NCI-H510A treated with DMSO at 0.1 percent for 48 hours (cell line): ENCODE measurements around the gene CYP24A1.

Source experiments
- DNase-seq: peaks from one replicate; lab custom pipeline; 2025; lab: John Stamatoyannopoulos, UW

CYP24A1 gene

DNA sequence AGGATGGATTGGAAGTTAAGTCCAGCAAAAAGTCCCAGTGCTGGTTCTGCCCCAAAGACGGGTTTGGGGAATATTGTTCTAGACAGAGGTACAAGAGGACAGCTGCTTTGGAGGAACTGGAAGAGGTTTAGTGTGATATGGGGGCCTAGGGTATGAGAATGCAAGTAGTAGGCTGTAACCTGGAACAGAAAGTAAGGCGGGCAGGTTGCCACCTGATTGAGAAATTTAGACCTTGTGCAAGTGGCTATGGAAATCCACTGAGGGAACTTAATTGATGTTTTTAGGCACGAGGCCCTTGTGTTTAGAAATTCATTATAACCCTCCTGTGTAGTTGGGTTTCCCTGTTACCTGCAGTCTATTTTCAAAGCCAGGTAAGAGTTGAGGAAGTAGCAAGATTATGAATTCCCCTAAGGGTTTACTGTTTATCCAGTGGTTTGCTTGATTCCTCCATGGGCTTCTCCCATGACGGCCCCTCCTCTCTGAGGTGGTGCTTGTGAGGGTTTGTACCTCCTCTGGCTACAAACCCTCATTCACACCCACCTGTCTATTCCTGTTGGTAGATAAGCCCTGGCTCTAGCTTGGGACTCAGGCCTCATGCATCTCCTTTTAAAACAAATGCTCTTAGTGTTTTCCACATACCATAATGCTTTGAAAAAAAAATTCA lies 61.4 kb downstream of the CYP24A1 start:
- DNase-seq = no peak

DNA sequence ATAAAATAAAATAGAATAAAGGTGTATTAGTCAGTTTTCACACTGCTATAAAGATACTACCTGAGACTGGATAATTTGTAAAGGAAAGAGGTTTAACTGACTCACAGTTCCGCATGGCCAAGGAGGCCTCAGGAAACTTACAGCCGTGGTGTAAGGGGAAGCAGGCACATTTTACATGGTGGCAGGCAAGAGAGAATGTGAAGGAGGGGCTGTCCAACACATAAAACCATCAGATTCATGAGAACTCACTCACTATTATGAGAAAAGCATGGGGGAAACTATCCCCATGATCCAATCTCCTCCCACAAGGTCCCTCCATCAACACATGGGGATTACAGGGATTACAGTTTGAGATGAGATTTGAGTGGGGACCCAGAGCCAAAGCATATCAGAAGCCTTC lies 62.3 kb downstream of the CYP24A1 start:
- DNase-seq = no peak

DNA sequence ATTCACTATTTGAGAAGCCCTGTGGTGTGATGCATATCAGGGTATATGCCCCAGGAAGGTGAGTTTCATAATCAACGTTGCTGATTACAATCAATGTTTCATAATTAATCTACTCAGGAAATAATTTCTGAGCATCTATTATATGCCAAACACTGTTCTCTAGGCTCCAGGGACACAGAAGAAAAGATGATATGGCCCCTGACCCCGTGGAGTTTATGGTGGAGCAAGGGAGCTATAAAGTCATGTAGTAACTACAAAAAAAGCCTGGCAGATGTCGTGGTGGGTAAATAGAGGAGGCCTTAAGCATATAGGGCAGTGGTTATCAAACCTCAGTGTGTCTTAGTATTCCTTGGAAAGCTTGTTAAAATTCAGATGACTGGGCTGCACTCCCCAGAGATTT lies 63.3 kb downstream of the CYP24A1 start:
- DNase-seq = no peak

- no peak for DNase-seq
Measured at GRCh38 chr20:54110041-54110440, 63.7 kb downstream of the CYP24A1 start.

DNA sequence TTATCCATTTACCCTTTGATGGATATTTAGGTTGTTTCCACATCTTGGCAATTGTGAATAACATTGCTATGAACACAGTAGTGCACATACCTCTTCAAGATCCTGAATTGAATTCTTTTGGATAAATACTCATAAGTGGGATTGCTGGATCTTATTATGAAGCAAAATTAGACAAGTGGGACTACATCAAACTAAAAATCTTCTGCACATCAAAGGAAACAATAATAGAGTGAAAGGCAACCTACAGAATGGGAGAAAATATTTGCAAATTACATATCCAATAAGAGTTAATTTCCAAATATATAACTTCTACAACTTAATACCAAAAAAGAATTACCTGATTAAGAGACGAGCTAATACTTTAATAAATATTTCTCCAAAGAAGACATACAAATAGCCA lies 65.0 kb downstream of the CYP24A1 start:
- no peak for DNase-seq

DNA sequence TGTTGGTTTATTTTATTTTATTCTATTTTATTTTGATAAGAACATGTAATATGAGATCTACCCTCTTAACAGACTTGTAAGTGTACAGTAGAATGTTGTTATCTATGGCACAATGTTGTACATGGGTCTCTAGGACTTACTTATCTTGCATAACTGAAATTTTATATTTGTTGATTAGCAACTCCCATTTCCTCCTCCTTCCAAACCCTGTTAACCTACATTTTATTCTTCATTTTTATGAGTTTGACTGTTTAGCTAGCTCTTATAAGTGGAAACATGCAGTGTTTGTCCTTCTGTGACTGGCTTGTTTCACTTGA lies 65.5 kb downstream of the CYP24A1 start:
- no peak for DNase-seq

GRCh38 chr20:54107600-54108325 lies 66.0 kb downstream of the CYP24A1 start:
- no peak for DNase-seq

GRCh38 chr20:54107181-54107580 lies 66.6 kb downstream of the CYP24A1 start:
- no peak for DNase-seq

- no peak for DNase-seq
Measured at GRCh38 chr20:54106162-54106561, 67.6 kb downstream of the CYP24A1 start.

DNA sequence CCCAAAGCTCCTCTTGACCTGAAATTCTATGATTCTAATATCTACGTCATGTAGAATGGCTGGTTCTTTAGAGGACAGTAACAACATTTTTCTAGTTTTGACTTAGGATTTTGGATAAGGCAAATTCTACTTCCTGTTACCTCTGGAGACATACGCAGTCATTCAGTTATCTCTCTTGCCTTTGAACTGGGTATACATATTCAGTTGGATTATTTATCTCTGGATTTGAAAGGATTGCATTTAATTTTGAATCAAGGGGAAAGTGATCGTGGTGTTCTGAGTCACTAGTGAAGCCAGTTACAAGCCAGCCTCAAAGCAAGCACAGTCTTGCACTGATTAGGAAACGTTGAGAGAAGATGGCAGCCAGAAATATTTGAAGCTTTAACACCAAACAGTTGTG lies 68.1 kb downstream of the CYP24A1 start:
- no peak for DNase-seq

DNA sequence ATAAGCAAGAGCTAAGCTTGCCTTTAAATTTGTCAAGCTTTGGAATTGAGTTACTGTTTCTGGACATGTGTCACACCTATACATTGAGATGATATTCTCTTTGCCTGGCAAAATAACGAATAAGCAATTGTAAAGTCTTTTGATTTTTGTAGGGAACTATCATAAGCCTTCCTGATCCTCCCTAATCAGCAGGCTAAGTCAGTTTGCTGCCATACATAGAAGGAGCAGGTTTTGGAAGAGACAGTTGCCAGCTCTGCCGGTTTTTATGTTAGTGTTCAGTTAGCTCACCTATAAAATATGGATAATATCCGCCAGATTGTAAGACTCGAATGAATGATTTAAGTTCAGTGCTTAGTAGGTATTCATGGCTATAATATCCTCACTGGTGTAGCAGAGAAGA lies 69.0 kb downstream of the CYP24A1 start:
- no peak for DNase-seq

- DNase-seq = no peak
Measured at GRCh38 chr20:54103762-54104600, 69.8 kb downstream of the CYP24A1 start.
